NCI-H774 (cell line): ENCODE results near the gene PRKAR2A.
"Not testable (repeated sequence)": the region's sequence is repeated elsewhere in the genome, so short reads cannot be mapped to it uniquely, and the experiment has no call there.

Experiments
- DNase-seq: peaks from one replicate; lab custom pipeline; 2025; lab: John Stamatoyannopoulos, UW

The PRKAR2A gene

DNA sequence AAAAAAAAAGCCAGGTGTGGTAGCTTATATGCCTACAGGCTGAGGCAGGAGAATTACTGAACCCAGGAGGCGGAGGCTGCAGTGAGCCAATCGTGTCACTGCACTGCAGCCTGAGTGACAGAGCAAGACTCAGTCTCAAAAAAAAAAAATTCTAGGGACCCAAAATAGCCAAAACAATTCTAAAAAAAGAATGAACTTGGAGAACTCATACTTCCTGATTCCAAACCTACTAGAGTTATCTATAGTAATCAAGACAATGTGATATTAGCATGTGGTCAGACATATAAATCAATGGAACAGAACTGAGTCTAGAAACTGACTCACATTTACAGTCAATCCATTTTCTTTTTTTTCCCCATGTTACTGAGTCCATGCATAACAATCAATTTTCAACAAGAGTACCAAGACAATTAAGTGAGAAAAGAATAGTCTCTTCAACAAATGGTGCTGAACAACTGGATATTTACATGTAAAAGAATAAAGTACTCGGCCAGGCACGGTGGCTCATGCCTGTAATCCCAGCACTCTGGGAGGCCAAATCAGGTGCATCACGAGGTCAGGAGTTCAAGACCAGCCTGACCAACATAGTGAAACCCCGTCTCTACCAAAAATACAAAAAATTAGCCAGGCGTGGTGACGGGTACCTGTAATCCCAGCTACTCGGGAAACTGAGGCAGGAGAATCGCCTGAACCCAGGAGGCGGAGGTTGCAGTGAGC is 11.9 kb downstream of the PRKAR2A start:
- no peak for DNase-seq

DNA sequence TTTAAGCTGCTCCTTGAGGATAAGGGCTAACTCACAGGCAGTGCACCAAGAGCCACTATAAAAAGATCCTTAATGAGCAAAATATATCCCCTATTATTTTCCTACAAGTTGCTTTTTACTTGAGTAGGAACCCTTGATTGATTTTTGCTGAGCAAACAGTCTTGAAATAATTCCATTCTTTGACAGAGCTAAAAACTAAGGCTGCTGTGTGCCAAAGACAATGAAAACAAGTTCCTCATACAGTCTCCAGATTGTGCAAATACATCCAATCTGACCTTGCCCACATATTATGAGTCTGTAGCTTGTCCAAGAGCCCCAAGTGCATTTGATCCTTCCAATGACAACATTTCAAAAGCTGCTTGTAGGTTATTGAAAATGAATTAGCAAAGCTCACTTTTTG is 15.0 kb downstream of the PRKAR2A start:
- DNase-seq: no peak

DNA sequence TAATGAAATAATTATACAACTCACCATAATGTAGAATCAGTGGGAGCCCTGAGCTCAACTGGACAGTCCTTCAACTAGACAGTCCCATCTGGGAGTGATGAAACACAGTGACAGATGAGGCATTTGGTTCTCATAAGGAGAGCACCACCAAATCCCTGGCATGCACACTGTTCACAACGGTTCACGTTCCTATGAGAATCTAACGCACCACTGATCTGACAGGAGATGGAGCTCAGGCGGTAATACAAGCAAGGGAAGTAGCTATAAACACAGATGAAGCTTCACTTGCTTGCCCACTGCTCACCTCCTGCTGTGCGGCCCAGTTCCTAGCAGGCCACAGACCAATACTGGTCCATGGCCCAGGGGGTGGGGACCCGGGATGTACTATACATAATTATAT is 17.0 kb downstream of the PRKAR2A start:
- DNase-seq: no peak

- not testable (repeated sequence) for DNase-seq
Observed at GRCh38 chr3:48829525-48829924, 18.1 kb downstream of the PRKAR2A start.

DNA sequence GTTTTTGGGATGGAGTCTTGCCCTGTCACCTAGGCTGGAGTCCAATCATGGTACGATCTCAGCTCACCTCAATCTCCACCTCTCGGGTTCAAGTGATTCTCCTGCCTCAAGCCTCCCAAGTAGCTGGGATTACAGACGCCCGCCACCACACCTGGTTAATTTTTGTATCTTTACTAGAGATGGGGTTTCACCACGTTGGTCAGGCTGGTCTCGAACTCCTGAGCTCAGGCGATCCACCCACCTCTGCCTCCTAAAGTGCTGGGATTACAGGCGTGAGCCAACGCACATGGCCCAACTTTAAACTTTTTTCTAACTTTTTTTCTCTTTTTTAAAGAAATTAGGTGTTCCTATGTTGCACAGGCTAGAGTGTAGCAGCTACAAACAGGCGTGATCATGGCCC is 19.8 kb downstream of the PRKAR2A start:
- not testable (repeated sequence) for DNase-seq

GRCh38 chr3:48826451-48826850 is 21.2 kb downstream of the PRKAR2A start:
- no peak for DNase-seq

- DNase-seq: no peak
Observed at GRCh38 chr3:48820612-48821324, 26.9 kb downstream of the PRKAR2A start.

GRCh38 chr3:48819234-48820221 is 28.1 kb downstream of the PRKAR2A start:
- no peak for DNase-seq

DNA sequence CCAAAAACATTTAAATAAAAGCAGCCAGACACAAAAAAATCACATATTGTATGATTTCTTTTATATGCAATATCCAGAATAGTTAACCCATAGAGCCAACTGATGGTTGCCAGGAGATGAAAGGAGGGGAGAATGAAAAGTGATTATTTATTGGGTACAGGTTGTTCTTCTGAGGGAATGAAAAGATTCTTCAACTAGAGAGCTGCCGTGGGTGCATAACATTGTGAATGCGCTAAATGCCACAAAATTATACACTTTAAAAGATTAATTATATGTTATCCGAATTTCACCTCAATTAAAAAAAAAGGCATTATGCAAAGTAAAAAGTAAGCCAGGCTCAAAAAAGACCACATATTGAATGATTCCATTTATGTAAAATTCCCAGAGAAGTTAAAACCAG is 36.1 kb downstream of the PRKAR2A start:
- DNase-seq: no peak

- DNase-seq: no peak
Observed at GRCh38 chr3:48804930-48805329, 42.7 kb downstream of the PRKAR2A start.

GRCh38 chr3:48800831-48801230 is 46.8 kb downstream of the PRKAR2A start:
- not testable (repeated sequence) for DNase-seq

DNA sequence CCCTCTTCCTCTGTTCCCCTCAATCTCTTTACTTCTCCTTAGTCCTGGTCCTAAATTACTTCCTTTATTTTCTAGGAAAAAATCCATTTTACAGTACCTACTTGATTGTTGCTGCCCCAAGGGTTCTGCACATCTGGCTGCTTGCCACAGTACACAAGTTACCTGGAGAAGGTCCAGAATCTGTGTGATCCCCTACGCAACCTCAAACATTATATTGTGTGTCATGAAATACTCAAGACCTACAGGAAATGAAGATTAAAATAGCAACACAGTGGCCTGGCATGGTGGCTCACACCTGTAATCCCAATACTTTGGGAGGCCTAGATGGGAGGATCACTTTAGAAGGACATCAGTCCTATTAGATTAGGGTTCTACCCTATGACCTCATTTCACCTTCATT is 48.7 kb downstream of the PRKAR2A start:
- DNase-seq: no peak

GRCh38 chr3:48797626-48798025 is 50.0 kb downstream of the PRKAR2A start:
- DNase-seq: no peak

- no peak for DNase-seq
Observed at GRCh38 chr3:48795997-48796732, 51.5 kb downstream of the PRKAR2A start.

DNA sequence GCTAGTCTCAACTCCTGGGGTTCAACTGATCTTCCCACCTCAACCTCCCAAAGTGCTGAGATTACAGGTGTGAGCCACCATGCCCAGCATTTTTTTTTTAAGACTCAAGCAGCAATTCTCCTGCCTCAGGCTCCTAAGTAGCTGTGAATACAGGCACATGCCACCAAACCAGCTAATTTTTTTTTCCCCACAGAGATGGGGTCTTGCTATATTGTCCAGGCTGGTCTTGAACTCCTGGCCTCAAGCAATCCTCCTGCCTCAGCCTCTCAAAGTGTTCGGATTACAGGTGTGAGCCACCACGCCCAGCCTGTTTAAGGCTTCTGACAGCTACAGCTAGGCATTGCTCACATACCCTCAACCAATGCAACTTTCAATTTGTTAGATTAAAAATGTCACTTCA is 54.2 kb downstream of the PRKAR2A start:
- DNase-seq: not testable (repeated sequence)

DNA sequence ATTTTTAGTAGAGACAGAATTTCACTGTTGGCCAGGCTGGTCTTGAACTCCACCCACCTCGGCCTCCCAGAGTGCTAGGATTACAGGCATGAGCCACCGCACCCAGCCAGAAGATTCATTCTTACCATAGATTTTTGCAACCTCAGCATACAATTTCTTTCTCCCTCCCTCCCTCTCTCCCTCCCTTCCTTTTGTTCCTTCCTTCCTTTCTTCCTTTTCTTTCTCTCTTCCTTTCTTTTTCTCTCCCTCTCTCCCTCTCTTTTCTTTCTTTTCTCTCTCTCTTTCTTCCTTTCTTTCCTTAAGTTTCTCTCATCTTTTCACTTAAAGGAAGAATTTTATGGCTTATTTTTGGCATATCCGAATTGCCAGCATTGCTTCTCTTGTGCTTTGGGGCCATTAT is 58.0 kb downstream of the PRKAR2A start:
- DNase-seq: no peak

DNA sequence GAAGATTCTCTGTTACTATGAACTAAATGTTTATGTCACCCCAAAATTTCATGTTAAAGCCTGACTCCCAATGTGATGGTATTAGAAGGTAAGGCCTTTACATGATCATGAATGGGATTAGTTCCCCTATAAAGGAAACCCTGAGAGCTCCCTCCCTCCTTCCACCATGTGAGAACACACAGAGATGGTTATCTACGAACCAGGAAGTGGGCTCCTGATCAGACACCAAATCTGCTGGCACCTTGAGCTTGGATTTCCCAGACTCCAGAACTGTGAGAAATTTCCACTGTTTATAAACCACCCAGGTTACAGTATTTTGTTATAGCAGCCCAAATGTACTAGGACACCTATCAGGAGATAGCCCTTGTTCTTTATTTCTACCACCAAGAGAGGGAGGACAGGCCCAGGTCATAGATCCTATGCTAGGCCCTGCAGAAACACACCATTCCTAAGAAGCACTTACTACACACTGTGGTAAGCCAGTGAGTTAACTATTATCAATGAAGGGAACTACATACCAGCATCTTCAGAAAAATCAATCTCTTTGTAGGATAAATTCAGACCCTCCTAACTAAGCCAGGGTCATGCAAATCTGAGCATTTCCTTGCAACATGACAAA is 59.0 kb downstream of the PRKAR2A start:
- DNase-seq: no peak

DNA sequence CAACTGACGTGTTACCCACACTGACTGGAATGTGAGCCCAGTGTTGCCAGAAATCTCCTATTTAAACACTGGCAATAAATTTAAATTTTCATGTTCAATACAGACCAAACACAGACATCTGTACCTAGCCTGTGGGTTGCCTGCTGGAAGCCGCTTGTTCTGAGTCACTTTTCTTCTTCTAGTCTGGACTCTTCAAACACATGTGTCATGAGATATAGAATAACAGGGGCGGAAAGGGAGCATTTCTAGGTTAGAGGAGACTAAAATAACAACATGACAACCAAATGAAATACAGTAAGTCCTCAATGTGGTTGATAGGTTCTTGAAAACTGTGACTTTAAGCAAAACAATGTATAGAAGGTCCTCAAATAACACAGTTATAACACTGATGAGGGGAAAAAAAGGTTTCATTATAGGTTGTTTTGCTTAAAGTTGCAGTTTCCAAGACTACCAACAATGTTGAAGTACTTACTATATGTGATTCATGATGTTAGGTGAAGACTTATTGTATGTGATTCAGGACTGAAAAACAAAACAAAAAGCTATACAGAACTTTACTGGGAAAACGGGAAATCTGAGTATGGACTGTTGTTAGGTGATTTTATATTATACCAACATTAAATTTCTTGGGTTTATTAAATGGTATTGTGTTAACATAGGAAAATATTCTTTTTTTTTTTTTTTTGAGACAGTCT is 63.1 kb downstream of the PRKAR2A start:
- no peak for DNase-seq

DNA sequence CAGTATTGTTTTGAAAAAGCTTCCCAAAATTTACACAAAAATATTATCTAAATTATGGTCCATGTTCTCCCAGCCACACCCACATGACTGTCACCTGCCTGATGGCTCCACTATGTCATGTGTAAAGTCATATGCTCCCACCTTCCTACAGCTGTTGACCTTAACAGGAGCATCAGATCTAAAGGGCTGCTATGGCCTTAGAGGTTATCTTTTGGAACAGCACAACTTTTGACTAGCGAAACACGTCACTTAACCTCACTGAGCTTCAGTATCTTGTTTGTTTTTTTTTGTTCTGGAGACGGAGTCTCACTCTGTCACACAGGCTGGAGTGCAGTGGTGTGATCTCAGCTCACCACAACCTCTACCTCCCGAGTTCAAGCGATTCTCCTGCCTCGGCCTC is 64.4 kb downstream of the PRKAR2A start:
- no peak for DNase-seq

GRCh38 chr3:48782046-48782445 is 65.6 kb downstream of the PRKAR2A start:
- no peak for DNase-seq

DNA sequence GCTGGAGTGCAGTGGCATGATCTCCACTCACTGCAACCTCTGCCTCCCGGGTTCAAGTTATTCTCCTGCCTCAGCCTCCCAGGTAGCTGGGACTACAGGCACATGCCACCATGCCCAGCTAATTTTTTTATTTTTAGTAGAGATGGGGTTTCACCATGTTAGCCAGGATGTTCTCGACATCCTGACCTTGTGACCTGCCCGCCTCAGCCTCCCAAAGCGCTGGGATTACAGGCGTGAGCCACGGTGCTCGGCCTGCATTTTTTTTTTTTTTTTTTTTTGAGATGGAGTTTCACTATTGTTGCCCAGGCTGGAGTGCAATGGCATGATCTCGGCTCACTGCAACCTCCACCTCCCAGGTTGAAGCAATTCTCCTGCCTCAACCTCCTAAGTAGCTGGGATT is 69.1 kb downstream of the PRKAR2A start:
- not testable (repeated sequence) for DNase-seq
